GM12873 (cell line): Measurements from ENCODE around the gene PRDM10.

Source experiments
- TF ChIP-seq, protein P1 (sequence below): IDR thresholded peaks from 2 replicates; pipeline ENCODE4 v1.5.1; 2012; ENCODE audit warnings: low read depth, mild to moderate bottlenecking, moderate library complexity, low read length, control low read depth; ENCODE audit not compliant: insufficient read depth; ENCODE audit errors: missing control alignments

The PRDM10 gene

DNA sequence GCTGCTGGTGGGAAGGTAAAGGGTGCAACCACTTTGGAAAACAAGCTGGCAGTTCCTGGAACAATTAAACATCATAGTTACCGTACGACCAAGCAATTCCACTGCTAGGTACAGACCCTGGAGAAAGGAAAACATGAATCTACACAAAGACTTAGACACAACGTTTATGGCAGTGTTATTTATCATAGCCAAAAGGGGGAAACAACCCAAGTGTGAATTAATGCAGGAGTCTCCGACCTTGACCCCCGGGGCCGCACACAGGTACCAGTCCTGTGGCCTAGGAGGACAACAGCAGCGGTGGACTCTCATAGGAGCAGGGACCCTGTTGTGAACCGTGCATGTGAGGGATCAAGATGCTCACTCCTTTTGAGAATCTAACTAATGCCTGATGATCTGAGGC, 22.5 kb downstream of the PRDM10 start:
- TF ChIP-seq, protein P1, sequence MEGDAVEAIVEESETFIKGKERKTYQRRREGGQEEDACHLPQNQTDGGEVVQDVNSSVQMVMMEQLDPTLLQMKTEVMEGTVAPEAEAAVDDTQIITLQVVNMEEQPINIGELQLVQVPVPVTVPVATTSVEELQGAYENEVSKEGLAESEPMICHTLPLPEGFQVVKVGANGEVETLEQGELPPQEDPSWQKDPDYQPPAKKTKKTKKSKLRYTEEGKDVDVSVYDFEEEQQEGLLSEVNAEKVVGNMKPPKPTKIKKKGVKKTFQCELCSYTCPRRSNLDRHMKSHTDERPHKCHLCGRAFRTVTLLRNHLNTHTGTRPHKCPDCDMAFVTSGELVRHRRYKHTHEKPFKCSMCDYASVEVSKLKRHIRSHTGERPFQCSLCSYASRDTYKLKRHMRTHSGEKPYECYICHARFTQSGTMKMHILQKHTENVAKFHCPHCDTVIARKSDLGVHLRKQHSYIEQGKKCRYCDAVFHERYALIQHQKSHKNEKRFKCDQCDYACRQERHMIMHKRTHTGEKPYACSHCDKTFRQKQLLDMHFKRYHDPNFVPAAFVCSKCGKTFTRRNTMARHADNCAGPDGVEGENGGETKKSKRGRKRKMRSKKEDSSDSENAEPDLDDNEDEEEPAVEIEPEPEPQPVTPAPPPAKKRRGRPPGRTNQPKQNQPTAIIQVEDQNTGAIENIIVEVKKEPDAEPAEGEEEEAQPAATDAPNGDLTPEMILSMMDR = no peak

GRCh38 chr11:129979046-129979605, 23.5 kb downstream of the PRDM10 start:
- TF ChIP-seq, protein P1 = no peak

GRCh38 chr11:129978447-129978846, 24.2 kb downstream of the PRDM10 start:
- TF ChIP-seq, protein P1 = no peak

DNA sequence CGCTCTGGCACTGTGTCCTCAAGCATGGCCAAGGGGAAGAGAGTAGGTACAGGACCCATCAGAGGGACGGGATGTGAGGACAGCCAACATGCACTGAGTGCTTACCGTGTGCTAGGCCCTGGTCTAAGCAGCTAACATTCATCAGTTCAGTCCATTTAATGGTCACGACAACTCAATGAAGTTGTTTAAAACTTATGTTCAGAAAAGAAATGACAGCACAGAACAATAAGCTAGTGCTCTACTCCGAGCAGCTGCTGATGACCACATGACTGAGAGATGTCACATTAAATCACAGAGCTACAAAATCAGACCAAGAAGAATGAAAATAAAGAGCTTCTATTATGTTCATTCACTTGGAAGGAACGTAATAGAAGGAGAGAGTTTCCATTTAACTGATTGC, 26.3 kb downstream of the PRDM10 start:
- TF ChIP-seq, protein P1 = no peak

DNA sequence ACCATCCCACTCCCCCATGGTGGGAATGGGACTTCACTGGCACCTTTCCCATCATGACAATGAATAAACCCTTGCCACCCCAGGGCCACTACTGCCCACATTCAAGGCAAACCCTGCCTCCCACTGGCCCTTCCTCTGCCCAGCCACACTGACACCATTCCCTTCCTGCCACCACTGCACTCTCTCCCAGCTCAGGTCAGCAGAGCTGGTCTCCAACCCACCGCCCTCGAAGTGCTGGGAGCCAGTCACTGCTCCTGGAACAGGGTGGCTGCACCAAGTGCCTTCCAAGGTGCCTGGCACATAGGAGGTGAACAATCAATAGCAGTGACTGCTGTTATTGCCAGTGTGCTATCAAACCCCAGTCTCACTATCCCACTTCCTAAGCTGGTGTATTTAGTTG, 27.1 kb downstream of the PRDM10 start:
- TF ChIP-seq, protein P1 = no peak

DNA sequence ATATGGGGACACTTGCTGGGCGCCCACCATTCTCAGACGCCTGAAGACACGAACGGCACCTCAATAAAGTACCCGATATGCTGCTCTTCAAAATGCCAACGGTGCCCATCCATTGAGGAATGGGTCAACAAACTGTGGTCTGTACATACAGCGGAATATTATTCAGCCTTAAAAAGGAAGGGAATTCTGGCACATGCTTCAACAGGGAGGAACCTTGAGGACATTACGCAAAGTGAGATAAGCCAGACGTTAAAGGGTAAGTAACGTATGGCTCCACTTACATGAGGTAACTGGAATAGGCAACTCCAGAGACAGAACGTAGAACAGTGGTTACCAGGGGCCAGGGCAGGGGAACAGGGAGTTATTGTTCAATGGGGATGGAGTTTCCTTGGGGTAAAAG, 28.0 kb downstream of the PRDM10 start:
- TF ChIP-seq, protein P1 = no peak

GRCh38 chr11:129974237-129974636, 28.4 kb downstream of the PRDM10 start:
- TF ChIP-seq, protein P1 = no peak
